ENCODE data around the gene TMEM59.

GRCh38 chr1:54096877-54097240 lies 43.9 kb upstream of the TMEM59 start:
- TF ChIP-seq POLR2A (IDR thresholded peaks at IDR 0.05) = no peak
- TF ChIP-seq, protein P1, sequence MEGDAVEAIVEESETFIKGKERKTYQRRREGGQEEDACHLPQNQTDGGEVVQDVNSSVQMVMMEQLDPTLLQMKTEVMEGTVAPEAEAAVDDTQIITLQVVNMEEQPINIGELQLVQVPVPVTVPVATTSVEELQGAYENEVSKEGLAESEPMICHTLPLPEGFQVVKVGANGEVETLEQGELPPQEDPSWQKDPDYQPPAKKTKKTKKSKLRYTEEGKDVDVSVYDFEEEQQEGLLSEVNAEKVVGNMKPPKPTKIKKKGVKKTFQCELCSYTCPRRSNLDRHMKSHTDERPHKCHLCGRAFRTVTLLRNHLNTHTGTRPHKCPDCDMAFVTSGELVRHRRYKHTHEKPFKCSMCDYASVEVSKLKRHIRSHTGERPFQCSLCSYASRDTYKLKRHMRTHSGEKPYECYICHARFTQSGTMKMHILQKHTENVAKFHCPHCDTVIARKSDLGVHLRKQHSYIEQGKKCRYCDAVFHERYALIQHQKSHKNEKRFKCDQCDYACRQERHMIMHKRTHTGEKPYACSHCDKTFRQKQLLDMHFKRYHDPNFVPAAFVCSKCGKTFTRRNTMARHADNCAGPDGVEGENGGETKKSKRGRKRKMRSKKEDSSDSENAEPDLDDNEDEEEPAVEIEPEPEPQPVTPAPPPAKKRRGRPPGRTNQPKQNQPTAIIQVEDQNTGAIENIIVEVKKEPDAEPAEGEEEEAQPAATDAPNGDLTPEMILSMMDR (IDR thresholded peaks at IDR 0.05) = no peak

All from esophagus squamous epithelium (tissue), 4 donors.